ENCODE results near the gene PCK1.

DNA sequence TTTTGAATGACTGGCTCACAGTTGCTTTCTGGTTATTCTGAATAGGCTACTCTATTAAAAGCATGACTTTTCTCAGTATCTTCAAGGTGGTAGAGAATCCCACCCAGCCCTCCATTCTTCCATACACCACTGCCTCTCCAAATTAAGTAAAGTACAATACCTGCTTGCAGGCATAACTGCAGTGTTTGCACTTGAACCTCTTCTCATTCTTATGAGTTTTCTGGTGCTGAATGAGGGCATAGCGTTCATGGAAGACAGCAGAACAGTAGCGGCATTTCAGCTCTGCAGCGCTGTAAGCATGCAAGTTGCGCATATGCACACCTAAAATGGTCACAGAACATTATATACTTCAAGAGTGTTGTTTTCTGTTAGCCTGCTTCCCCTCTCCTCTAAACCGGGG is 48.5 kb upstream of the PCK1 start:
- TF ChIP-seq JUND (IDR thresholded peaks at IDR 0.05), result no peak
- TF ChIP-seq, protein P1, sequence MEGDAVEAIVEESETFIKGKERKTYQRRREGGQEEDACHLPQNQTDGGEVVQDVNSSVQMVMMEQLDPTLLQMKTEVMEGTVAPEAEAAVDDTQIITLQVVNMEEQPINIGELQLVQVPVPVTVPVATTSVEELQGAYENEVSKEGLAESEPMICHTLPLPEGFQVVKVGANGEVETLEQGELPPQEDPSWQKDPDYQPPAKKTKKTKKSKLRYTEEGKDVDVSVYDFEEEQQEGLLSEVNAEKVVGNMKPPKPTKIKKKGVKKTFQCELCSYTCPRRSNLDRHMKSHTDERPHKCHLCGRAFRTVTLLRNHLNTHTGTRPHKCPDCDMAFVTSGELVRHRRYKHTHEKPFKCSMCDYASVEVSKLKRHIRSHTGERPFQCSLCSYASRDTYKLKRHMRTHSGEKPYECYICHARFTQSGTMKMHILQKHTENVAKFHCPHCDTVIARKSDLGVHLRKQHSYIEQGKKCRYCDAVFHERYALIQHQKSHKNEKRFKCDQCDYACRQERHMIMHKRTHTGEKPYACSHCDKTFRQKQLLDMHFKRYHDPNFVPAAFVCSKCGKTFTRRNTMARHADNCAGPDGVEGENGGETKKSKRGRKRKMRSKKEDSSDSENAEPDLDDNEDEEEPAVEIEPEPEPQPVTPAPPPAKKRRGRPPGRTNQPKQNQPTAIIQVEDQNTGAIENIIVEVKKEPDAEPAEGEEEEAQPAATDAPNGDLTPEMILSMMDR (IDR thresholded peaks at IDR 0.05 in 2 of 3, conservative IDR thresholded peaks at IDR 0.05 in 1 of 3; ENCODE audit: borderline replicate concordance in 1 of 3, insufficient read depth in 1 of 3, low read depth in 2 of 3, low read length in 2 of 3), result no peak
- no peak for TF ChIP-seq FOSL1 (IDR thresholded peaks at IDR 0.05; ENCODE audit: low read depth)
- TF ChIP-seq, protein P2, sequence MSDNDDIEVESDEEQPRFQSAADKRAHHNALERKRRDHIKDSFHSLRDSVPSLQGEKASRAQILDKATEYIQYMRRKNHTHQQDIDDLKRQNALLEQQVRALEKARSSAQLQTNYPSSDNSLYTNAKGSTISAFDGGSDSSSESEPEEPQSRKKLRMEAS (IDR thresholded peaks at IDR 0.05), result no peak
- no peak for TF ChIP-seq POLR2AphosphoS5 (IDR thresholded peaks at IDR 0.05; ENCODE audit: low read depth, low read length)
- TF ChIP-seq ATF3 (IDR thresholded peaks at IDR 0.05), result no peak

Measured in HCT116 (cell line).